ENCODE measurements around the gene LMOD2. TPM values are rescaled to one million over a fixed set of nuclear protein-coding genes. Genes with fewer than 3 reads are reported as not detected.

Gene LMOD2
- total RNA-seq, 1 experiment from 2014 or later: not detected

- Histone ChIP-seq H3K4me1 (ENCODE audit: control insufficient read depth in 1 of 2, insufficient read depth in 2 of 2, low read length in 2 of 2) (peaks cover 0 to 8% of the 10 kb centered on the region in 2 experiments; a peak in 1 of 4 replicates), H3K79me2 (ENCODE audit: insufficient read depth, low read length) (no peaks in the 10 kb centered on the region), H3K27ac (ENCODE audit: low read depth, low read length) (no peak overlapping the region), H3K4me3 (replicated peaks in 1 of 2; ENCODE audit: low read depth in 1 of 2, low read length in 2 of 2) (no peak overlapping the region), H3K4me2 (ENCODE audit: low read length) (no peak overlapping the region), H2AFZ (ENCODE audit: low read depth, low read length, poor library complexity, severe bottlenecking) (no peak overlapping the region), H3K27me3 (ENCODE audit: insufficient read depth, low read length) (no peaks in the 10 kb centered on the region), H4K20me1 (ENCODE audit: insufficient read depth) (no peaks in the 10 kb centered on the region), H3K36me3 (ENCODE audit: control insufficient read depth in 1 of 2, insufficient read depth in 2 of 2, low read length in 2 of 2) (no peaks in the 10 kb centered on the region), H3K9me3 (ENCODE audit: control insufficient read depth in 1 of 2, insufficient read depth in 1 of 2, low read depth in 1 of 2, low read length in 2 of 2) (no peaks in the 10 kb centered on the region), H3K9me2 (ENCODE audit: insufficient read depth) (no peaks in the 10 kb centered on the region), H3K9ac (ENCODE audit: low read length) (no peak overlapping the region)
- no peak for DNase-seq (ENCODE audit: low read depth, low spot score)
- TF ChIP-seq SRF (IDR thresholded peaks at IDR 0.05; ENCODE audit: low read depth) (no peak), REST (IDR thresholded peaks at IDR 0.05; ENCODE audit: low read depth) (no peak), ZFX (IDR thresholded peaks at IDR 0.05) (no peak), ATF3 (IDR thresholded peaks at IDR 0.05) (no peak), RAD21 (IDR thresholded peaks at IDR 0.05; ENCODE audit: low read depth) (no peak), MAX (IDR thresholded peaks at IDR 0.05) (no peak), EGR1 (IDR thresholded peaks at IDR 0.05; ENCODE audit: low read depth) (no peak), EZH2phosphoT487 (IDR thresholded peaks at IDR 0.05; ENCODE audit: borderline replicate concordance) (no peak), SIN3A (IDR thresholded peaks at IDR 0.05; ENCODE audit: low read depth) (no peak), YY1 (IDR thresholded peaks at IDR 0.05; ENCODE audit: extremely low read depth, insufficient replicate concordance, low read depth, low read length) (no peak), JUND (IDR thresholded peaks at IDR 0.05) (no peak), TCF7L2 (IDR thresholded peaks at IDR 0.05; ENCODE audit: borderline replicate concordance, extremely low read depth, insufficient read depth, insufficient read length) (no peak), CEBPB (IDR thresholded peaks at IDR 0.05; ENCODE audit: low read depth) (no peak), CBX3 (IDR thresholded peaks at IDR 0.05; ENCODE audit: low read depth) (no peak), POLR2A (IDR thresholded peaks at IDR 0.05; ENCODE audit: borderline replicate concordance, extremely low read depth, insufficient read depth, insufficient read length) (no peak), SP1 (IDR thresholded peaks at IDR 0.05; ENCODE audit: low read depth) (no peak)
- RAD21 ChIA-PET (ENCODE audit: low non-redundant PET in 1 of 2, low total read pairs in 2 of 2, uncharacterized antibody in 2 of 2, unreplicated experiment in 2 of 2): no interaction called here
- POLR2A ChIA-PET: no interaction called here
- no peak for ATAC-seq
- no TSS peak for BruUV-seq (replicated peaks)
- CTCF ChIA-PET: no interaction called here
- intact Hi-C loops (cut with micrococcal nuclease): loop anchor here (10.0 kb wide), 1 partner anchor 138 kb away; no protein-coding TSS in a partner anchor
Observed at GRCh38 chr7:123632808-123633207, 22.9 kb upstream of the LMOD2 start.

Measured in HCT116 (cell line).